ENCODE results near the gene NCKAP5. TPM values are rescaled to one million over a fixed set of nuclear protein-coding genes. Genes with fewer than 3 reads are reported as not detected.

The NCKAP5 gene
- total and polyA plus RNA-seq, 2 donors (not counting 1 experiment from before 2014, with no cell fraction given), result not detected

GRCh38 chr2:133177196-133177595 is 391.1 kb downstream of the NCKAP5 start:
- TF ChIP-seq EZH2 (IDR thresholded peaks at IDR 0.05; ENCODE audit: borderline replicate concordance, insufficient read depth, low read depth, low read length, poor library complexity, severe bottlenecking), result no peak
- TF ChIP-seq CTCF (IDR thresholded peaks at IDR 0.05), result no peak
- ChIA-PET CTCF (no interaction called here), POLR2A (no interaction called here)
- no peak overlapping the region for H3K27ac ChIP-seq (ENCODE audit: low read length in 2 of 2)
- H3K9me3 ChIP-seq (ENCODE audit: control extremely low read depth in 1 of 3, control insufficient read depth in 2 of 3, insufficient read depth in 1 of 3, low read length in 2 of 3), result peaks cover 0 to 8% (median 0%) of the 10 kb centered on the region in 3 donors
- no peaks in the 10 kb centered on the region for H3K36me3 ChIP-seq (replicated peaks in 1 of 2; ENCODE audit: control extremely low read depth in 1 of 2, control insufficient read depth in 1 of 2, extremely low read depth in 1 of 2, insufficient read depth in 2 of 2, low read length in 1 of 2)
- no peak overlapping the region for H3K4me2 ChIP-seq (replicated peaks; ENCODE audit: low read depth, low read length, poor library complexity, severe bottlenecking)
- no peak overlapping the region for H3K4me3 Mint-ChIP-seq
- no peaks in the 10 kb centered on the region for H3K27me3 ChIP-seq (replicated peaks in 1 of 4; ENCODE audit: control extremely low read depth in 1 of 4, control insufficient read depth in 3 of 4, insufficient read depth in 4 of 4, low read length in 3 of 4)
- H3K79me2 ChIP-seq (ENCODE audit: control insufficient read depth, insufficient read depth, low read length), result no peaks in the 10 kb centered on the region
- ATAC-seq (ENCODE audit: low read depth) (no peak), DNase-seq (no peak)
- no peaks in the 10 kb centered on the region for H3K4me1 Mint-ChIP-seq
- intact Hi-C loops (cut with micrococcal nuclease), result no loop called here
- H2AFZ ChIP-seq (ENCODE audit: insufficient read depth, low read depth, low read length, poor library complexity, severe bottlenecking), result no peak overlapping the region
- no peak overlapping the region for H3K9ac ChIP-seq (ENCODE audit: low read length)
- no peak overlapping the region for H3K4me3 ChIP-seq (ENCODE audit: control extremely low read depth in 1 of 5, extremely low read depth in 1 of 5, insufficient read depth in 1 of 5, low read depth in 2 of 5, low read length in 4 of 5)
- H3K27me3 Mint-ChIP-seq, result peaks cover 7% of the 10 kb centered on the region
- WGBS (ENCODE audit: insufficient coverage), result 100% methylated on average over 1 of the region's 4 CpGs
- peaks cover 4% of the 10 kb centered on the region for H3K9me3 Mint-ChIP-seq (ENCODE audit: insufficient read depth)
- no peaks in the 10 kb centered on the region for H4K20me1 ChIP-seq (ENCODE audit: control insufficient read depth, insufficient read depth, low read length, poor library complexity, severe bottlenecking)
- H3K27ac Mint-ChIP-seq, result no peak overlapping the region
- H3K4me1 ChIP-seq (ENCODE audit: control insufficient read depth in 2 of 2, insufficient read depth in 2 of 2, low read length in 2 of 2), result no peaks in the 10 kb centered on the region

GRCh38 chr2:133175926-133176325 is 392.3 kb downstream of the NCKAP5 start:
- H2AFZ ChIP-seq (ENCODE audit: insufficient read depth, low read depth, low read length, poor library complexity, severe bottlenecking), result no peak overlapping the region
- no peak overlapping the region for H3K9ac ChIP-seq (ENCODE audit: low read length)
- Mint-ChIP-seq H3K4me1 (no peaks in the 10 kb centered on the region), H3K27me3 (peaks cover 7% of the 10 kb centered on the region), H3K27ac (no peak overlapping the region), H3K4me3 (no peak overlapping the region), H3K9me3 (ENCODE audit: insufficient read depth) (no peaks in the 10 kb centered on the region)
- H3K4me2 ChIP-seq (replicated peaks; ENCODE audit: low read depth, low read length, poor library complexity, severe bottlenecking), result no peak overlapping the region
- ATAC-seq (ENCODE audit: low read depth), result no peak
- no peaks in the 10 kb centered on the region for H4K20me1 ChIP-seq (ENCODE audit: control insufficient read depth, insufficient read depth, low read length, poor library complexity, severe bottlenecking)
- H3K4me3 ChIP-seq (ENCODE audit: control extremely low read depth in 1 of 5, extremely low read depth in 1 of 5, insufficient read depth in 1 of 5, low read depth in 2 of 5, low read length in 4 of 5), result no peak overlapping the region
- TF ChIP-seq EZH2 (IDR thresholded peaks at IDR 0.05; ENCODE audit: borderline replicate concordance, insufficient read depth, low read depth, low read length, poor library complexity, severe bottlenecking), result no peak
- TF ChIP-seq CTCF (IDR thresholded peaks at IDR 0.05), result no peak
- WGBS (ENCODE audit: insufficient coverage), result 100% methylated on average over 1 of the region's 3 CpGs
- H3K79me2 ChIP-seq (ENCODE audit: control insufficient read depth, insufficient read depth, low read length), result no peaks in the 10 kb centered on the region
- no peaks in the 10 kb centered on the region for H3K27me3 ChIP-seq (replicated peaks in 1 of 4; ENCODE audit: control extremely low read depth in 1 of 4, control insufficient read depth in 3 of 4, insufficient read depth in 4 of 4, low read length in 3 of 4)
- intact Hi-C loops (cut with micrococcal nuclease), result no loop called here
- peaks cover 0 to 8% (median 0%) of the 10 kb centered on the region in 3 donors for H3K9me3 ChIP-seq (ENCODE audit: control extremely low read depth in 1 of 3, control insufficient read depth in 2 of 3, insufficient read depth in 1 of 3, low read length in 2 of 3)
- no peak overlapping the region for H3K27ac ChIP-seq (ENCODE audit: low read length in 2 of 2)
- no peak for DNase-seq
- H3K4me1 ChIP-seq (ENCODE audit: control insufficient read depth in 2 of 2, insufficient read depth in 2 of 2, low read length in 2 of 2), result no peaks in the 10 kb centered on the region
- POLR2A ChIA-PET, result no interaction called here
- CTCF ChIA-PET, result no interaction called here
- no peaks in the 10 kb centered on the region for H3K36me3 ChIP-seq (replicated peaks in 1 of 2; ENCODE audit: control extremely low read depth in 1 of 2, control insufficient read depth in 1 of 2, extremely low read depth in 1 of 2, insufficient read depth in 2 of 2, low read length in 1 of 2)
